Measurements from ENCODE around the gene MAPKAPK5. TPM values are rescaled to one million over a fixed set of nuclear protein-coding genes. Genes with fewer than 3 reads are reported as not detected.

The MAPKAPK5 gene
- total and polyA plus RNA-seq, 9 of the 15 experiments (the other 6 are each of a cell fraction or from before 2014, with no cell fraction given), result 11.6 to 72.1 (median 60.4) TPM

DNA sequence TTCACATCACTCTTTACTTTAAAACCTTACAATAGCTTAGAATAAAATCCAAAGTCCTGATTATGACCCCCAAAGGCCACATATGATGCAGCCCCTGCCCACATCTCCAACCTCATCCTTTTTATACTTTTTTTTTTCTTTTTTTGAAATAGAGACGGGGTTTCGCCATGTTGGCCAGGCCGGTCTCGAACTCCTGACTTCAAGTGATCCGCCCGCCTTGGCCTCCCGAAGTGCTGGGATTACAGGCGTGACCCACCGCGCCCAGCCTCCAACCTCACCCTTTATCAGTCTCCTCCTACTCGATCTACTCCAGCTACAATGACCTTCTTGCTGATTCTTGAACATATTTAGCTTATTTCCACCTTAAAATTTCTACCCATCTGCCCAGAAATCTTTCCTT is 1.2 kb upstream of the MAPKAPK5 start (continued):
- TF ChIP-seq, protein P1, sequence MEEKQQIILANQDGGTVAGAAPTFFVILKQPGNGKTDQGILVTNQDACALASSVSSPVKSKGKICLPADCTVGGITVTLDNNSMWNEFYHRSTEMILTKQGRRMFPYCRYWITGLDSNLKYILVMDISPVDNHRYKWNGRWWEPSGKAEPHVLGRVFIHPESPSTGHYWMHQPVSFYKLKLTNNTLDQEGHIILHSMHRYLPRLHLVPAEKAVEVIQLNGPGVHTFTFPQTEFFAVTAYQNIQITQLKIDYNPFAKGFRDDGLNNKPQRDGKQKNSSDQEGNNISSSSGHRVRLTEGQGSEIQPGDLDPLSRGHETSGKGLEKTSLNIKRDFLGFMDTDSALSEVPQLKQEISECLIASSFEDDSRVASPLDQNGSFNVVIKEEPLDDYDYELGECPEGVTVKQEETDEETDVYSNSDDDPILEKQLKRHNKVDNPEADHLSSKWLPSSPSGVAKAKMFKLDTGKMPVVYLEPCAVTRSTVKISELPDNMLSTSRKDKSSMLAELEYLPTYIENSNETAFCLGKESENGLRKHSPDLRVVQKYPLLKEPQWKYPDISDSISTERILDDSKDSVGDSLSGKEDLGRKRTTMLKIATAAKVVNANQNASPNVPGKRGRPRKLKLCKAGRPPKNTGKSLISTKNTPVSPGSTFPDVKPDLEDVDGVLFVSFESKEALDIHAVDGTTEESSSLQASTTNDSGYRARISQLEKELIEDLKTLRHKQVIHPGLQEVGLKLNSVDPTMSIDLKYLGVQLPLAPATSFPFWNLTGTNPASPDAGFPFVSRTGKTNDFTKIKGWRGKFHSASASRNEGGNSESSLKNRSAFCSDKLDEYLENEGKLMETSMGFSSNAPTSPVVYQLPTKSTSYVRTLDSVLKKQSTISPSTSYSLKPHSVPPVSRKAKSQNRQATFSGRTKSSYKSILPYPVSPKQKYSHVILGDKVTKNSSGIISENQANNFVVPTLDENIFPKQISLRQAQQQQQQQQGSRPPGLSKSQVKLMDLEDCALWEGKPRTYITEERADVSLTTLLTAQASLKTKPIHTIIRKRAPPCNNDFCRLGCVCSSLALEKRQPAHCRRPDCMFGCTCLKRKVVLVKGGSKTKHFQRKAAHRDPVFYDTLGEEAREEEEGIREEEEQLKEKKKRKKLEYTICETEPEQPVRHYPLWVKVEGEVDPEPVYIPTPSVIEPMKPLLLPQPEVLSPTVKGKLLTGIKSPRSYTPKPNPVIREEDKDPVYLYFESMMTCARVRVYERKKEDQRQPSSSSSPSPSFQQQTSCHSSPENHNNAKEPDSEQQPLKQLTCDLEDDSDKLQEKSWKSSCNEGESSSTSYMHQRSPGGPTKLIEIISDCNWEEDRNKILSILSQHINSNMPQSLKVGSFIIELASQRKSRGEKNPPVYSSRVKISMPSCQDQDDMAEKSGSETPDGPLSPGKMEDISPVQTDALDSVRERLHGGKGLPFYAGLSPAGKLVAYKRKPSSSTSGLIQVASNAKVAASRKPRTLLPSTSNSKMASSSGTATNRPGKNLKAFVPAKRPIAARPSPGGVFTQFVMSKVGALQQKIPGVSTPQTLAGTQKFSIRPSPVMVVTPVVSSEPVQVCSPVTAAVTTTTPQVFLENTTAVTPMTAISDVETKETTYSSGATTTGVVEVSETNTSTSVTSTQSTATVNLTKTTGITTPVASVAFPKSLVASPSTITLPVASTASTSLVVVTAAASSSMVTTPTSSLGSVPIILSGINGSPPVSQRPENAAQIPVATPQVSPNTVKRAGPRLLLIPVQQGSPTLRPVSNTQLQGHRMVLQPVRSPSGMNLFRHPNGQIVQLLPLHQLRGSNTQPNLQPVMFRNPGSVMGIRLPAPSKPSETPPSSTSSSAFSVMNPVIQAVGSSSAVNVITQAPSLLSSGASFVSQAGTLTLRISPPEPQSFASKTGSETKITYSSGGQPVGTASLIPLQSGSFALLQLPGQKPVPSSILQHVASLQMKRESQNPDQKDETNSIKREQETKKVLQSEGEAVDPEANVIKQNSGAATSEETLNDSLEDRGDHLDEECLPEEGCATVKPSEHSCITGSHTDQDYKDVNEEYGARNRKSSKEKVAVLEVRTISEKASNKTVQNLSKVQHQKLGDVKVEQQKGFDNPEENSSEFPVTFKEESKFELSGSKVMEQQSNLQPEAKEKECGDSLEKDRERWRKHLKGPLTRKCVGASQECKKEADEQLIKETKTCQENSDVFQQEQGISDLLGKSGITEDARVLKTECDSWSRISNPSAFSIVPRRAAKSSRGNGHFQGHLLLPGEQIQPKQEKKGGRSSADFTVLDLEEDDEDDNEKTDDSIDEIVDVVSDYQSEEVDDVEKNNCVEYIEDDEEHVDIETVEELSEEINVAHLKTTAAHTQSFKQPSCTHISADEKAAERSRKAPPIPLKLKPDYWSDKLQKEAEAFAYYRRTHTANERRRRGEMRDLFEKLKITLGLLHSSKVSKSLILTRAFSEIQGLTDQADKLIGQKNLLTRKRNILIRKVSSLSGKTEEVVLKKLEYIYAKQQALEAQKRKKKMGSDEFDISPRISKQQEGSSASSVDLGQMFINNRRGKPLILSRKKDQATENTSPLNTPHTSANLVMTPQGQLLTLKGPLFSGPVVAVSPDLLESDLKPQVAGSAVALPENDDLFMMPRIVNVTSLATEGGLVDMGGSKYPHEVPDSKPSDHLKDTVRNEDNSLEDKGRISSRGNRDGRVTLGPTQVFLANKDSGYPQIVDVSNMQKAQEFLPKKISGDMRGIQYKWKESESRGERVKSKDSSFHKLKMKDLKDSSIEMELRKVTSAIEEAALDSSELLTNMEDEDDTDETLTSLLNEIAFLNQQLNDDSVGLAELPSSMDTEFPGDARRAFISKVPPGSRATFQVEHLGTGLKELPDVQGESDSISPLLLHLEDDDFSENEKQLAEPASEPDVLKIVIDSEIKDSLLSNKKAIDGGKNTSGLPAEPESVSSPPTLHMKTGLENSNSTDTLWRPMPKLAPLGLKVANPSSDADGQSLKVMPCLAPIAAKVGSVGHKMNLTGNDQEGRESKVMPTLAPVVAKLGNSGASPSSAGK (IDR thresholded peaks at IDR 0.05), result no peak
- TF ChIP-seq DACH1 (IDR thresholded peaks at IDR 0.05; ENCODE audit: partially characterized antibody) (no peak), TCFL5 (CRISPR knock-in tag; conservative IDR thresholded peaks at IDR 0.05) (no peak)
- TF ChIP-seq, protein P2, sequence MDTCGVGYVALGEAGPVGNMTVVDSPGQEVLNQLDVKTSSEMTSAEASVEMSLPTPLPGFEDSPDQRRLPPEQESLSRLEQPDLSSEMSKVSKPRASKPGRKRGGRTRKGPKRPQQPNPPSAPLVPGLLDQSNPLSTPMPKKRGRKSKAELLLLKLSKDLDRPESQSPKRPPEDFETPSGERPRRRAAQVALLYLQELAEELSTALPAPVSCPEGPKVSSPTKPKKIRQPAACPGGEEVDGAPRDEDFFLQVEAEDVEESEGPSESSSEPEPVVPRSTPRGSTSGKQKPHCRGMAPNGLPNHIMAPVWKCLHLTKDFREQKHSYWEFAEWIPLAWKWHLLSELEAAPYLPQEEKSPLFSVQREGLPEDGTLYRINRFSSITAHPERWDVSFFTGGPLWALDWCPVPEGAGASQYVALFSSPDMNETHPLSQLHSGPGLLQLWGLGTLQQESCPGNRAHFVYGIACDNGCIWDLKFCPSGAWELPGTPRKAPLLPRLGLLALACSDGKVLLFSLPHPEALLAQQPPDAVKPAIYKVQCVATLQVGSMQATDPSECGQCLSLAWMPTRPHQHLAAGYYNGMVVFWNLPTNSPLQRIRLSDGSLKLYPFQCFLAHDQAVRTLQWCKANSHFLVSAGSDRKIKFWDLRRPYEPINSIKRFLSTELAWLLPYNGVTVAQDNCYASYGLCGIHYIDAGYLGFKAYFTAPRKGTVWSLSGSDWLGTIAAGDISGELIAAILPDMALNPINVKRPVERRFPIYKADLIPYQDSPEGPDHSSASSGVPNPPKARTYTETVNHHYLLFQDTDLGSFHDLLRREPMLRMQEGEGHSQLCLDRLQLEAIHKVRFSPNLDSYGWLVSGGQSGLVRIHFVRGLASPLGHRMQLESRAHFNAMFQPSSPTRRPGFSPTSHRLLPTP (IDR thresholded peaks at IDR 0.05; ENCODE audit: borderline replicate concordance, extremely low read depth, insufficient read length), result peak; percentile 63
- TF ChIP-seq, protein P3, sequence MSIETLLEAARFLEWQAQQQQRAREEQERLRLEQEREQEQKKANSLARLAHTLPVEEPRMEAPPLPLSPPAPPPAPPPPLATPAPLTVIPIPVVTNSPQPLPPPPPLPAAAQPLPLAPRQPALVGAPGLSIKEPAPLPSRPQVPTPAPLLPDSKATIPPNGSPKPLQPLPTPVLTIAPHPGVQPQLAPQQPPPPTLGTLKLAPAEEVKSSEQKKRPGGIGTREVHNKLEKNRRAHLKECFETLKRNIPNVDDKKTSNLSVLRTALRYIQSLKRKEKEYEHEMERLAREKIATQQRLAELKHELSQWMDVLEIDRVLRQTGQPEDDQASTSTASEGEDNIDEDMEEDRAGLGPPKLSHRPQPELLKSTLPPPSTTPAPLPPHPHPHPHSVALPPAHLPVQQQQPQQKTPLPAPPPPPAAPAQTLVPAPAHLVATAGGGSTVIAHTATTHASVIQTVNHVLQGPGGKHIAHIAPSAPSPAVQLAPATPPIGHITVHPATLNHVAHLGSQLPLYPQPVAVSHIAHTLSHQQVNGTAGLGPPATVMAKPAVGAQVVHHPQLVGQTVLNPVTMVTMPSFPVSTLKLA (conservative IDR thresholded peaks at IDR 0.05), result peak in 1 of 2 experiments; percentile 23; a peak in 1 of 4 replicates
